ENCODE data around the gene BAIAP2L2.

GRCh38 chr22:38056969-38057891 lies 53.3 kb downstream of the BAIAP2L2 start, which contains the start of gene PICK1:
- peak in 1 of 2 donors; percentile 20 for TF ChIP-seq CTCF (conservative IDR thresholded peaks at IDR 0.05 in 1 of 2, IDR thresholded peaks at IDR 0.05 in 1 of 2; ENCODE audit: extremely low read depth in 1 of 2, insufficient read depth in 1 of 2, low read depth in 1 of 2, low read length in 2 of 2)
- TF ChIP-seq EZH2 (IDR thresholded peaks at IDR 0.05; ENCODE audit: borderline replicate concordance, low read length) = no peak
